Upper lobe of left lung (tissue), 6 donors: Measurements from ENCODE around the gene CPA1. TPM values are rescaled to one million over a fixed set of nuclear protein-coding genes. Genes with fewer than 3 reads are reported as not detected.

Experiments used
- ATAC-seq, 2 donors: fragments of 200-7000 bp; cut with Tn5 transposase; one replicate each; pipeline ENCODE4 v1.9.1; 2022; ENCODE audit warnings: mild to moderate bottlenecking in 2 of 2, moderate library complexity in 2 of 2; ENCODE audit not compliant: low FRiP score in 2 of 2
- DNase-seq, 2 donors: peaks; one replicate each; pipeline ENCODE4 v3.0.0-alpha.2; 2019 to 2020
- H3K27ac ChIP-seq, 4 donors: fragments of 200-600 bp; sonication (generic); one replicate each; pipeline ENCODE4 v1.5.1; 2016 to 2019
- H3K27me3 ChIP-seq, 4 donors: fragments of 200-600 bp; sonication (generic); one replicate each; pipeline ENCODE4 v1.5.1; 2017 to 2019
- H3K36me3 ChIP-seq, 4 donors: fragments of 200-600 bp; sonication (generic); one replicate each; pipeline ENCODE4 v1.5.1; 2016 to 2019
- H3K4me1 ChIP-seq, 4 donors: fragments of 200-600 bp; sonication (generic); one replicate each; pipeline ENCODE4 v1.5.1; 2018 to 2019
- H3K4me3 ChIP-seq, 4 donors: fragments of 200-600 bp; sonication (generic); one replicate each; pipeline ENCODE4 v1.5.1; 2017 to 2019; ENCODE audit warnings: mild to moderate bottlenecking in 2 of 4, moderate library complexity in 1 of 4
- H3K9me3 ChIP-seq, 4 donors: fragments of 200-600 bp; sonication (generic); one replicate each; pipeline ENCODE4 v1.5.1; 2018 to 2019
- EP300 ChIP-seq, 4 donors: sonication (generic); formaldehyde crosslinking; IDR thresholded peaks; one replicate each; pipeline ENCODE4 v1.5.1; 2017; ENCODE audit warnings: antibody characterized with exemption in 4 of 4, control low read depth in 2 of 4
- POLR2A ChIP-seq, 4 donors: fragments of 450-650 bp; IDR thresholded peaks; one replicate each; pipeline ENCODE4 v1.5.1; 2016 to 2017; ENCODE audit warnings: antibody characterized with exemption in 4 of 4, mild to moderate bottlenecking in 2 of 4
- POLR2AphosphoS5 ChIP-seq, 2 donors: sonication (generic); formaldehyde crosslinking; IDR thresholded peaks; one replicate each; pipeline ENCODE4 v1.5.1; 2017; ENCODE audit warnings: antibody characterized with exemption in 2 of 2
- WGBS, 2 donors: methylation state at CpG; one replicate each; pipeline ENCODE4 v1.1.5; 2017 to 2018; 5-methylcytosine and 5-hydroxymethylcytosine counted together
- total RNA-seq, 6 donors: library from RNA; depleted of rRNA in 4 of 6; stranded (reverse); fragments of >200 nt in 4 of 6; gene quantifications; one replicate each; pipeline versions ENCODE4 v1.1.0 to v1.2.1, GENCODE V29; 2016 to 2021
- TF ChIP-seq, protein P1 (sequence below), 6 experiments: fragments of 450-650 bp in 4 of 6; fragments of 200-600 bp in 2 of 6; sonication (generic) in 2 of 6; IDR thresholded peaks; one replicate each; pipeline ENCODE4 v1.5.1; 2016 to 2019; ENCODE audit warnings: antibody characterized with exemption in 6 of 6
- donor health status: DM: no; HTN: no; CAD: no; lungs with moderate emphysema.
- donor health status: DM: no; HTN: yes; CAD: no; lungs with severe emphysema.

CPA1 gene
- total RNA-seq, 6 donors from 2014 or later = 12.6 to 21.8 TPM; not detected in 4

DNA sequence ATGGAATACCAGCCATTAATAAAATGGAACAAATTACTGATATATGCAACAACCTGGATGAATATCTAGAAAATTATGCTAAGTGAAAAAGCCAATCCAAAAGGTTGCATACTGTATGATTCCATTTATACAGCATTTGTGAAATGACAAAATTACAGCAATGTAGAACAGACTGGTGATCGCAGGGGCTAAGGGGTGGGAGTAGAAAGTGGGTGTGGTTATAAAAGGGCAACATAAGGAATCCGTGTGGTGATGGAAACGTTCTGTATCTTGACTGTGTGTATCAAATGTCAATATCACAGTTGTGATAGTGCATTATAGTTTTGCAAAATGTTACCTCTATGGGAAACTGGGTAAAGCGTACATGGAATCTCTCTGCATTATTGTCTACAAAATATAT is 45.5 kb downstream of the CPA1 start:
- DNase-seq = no peak
- H3K4me1 ChIP-seq = peaks cover 0 to 7% (median 5%) of the 10 kb centered on the region in 4 donors
- ATAC-seq = no peak
- no peaks in the 10 kb centered on the region for H3K36me3 ChIP-seq
- H3K27ac ChIP-seq = no peak overlapping the region
- no peak overlapping the region for H3K4me3 ChIP-seq
- TF ChIP-seq, protein P1, sequence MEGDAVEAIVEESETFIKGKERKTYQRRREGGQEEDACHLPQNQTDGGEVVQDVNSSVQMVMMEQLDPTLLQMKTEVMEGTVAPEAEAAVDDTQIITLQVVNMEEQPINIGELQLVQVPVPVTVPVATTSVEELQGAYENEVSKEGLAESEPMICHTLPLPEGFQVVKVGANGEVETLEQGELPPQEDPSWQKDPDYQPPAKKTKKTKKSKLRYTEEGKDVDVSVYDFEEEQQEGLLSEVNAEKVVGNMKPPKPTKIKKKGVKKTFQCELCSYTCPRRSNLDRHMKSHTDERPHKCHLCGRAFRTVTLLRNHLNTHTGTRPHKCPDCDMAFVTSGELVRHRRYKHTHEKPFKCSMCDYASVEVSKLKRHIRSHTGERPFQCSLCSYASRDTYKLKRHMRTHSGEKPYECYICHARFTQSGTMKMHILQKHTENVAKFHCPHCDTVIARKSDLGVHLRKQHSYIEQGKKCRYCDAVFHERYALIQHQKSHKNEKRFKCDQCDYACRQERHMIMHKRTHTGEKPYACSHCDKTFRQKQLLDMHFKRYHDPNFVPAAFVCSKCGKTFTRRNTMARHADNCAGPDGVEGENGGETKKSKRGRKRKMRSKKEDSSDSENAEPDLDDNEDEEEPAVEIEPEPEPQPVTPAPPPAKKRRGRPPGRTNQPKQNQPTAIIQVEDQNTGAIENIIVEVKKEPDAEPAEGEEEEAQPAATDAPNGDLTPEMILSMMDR (IDR thresholded peaks at IDR 0.05) = no peak
- no peak for TF ChIP-seq POLR2A (IDR thresholded peaks at IDR 0.05)
- TF ChIP-seq EP300 (IDR thresholded peaks at IDR 0.05) = no peak
- TF ChIP-seq POLR2AphosphoS5 (IDR thresholded peaks at IDR 0.05) = no peak
- no peaks in the 10 kb centered on the region for H3K27me3 ChIP-seq
- H3K9me3 ChIP-seq = no peaks in the 10 kb centered on the region
- 79 to 82% methylated on average over 4 of the region's 4 CpGs for WGBS, 2 donors

DNA sequence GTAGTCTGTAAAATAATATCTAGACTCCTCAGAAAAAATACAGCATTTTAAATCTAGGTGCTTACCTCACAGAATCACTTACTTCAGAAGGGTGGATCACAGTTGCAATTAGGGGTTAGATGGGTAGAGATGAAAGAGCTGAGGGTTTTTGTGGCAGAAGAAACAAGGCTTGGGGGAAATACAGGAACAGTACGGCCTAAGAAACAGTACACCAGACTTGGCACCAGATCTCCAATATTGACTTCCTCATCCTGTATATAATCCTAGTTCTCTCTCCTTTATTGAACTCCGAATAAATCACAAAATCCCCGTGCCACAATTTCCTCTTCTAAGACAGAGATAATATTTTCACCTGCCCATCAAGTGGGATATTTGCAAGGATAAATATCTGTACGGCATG is 46.3 kb downstream of the CPA1 start:
- 50 to 53% methylated on average over 4 of the region's 4 CpGs for WGBS, 2 donors

DNA sequence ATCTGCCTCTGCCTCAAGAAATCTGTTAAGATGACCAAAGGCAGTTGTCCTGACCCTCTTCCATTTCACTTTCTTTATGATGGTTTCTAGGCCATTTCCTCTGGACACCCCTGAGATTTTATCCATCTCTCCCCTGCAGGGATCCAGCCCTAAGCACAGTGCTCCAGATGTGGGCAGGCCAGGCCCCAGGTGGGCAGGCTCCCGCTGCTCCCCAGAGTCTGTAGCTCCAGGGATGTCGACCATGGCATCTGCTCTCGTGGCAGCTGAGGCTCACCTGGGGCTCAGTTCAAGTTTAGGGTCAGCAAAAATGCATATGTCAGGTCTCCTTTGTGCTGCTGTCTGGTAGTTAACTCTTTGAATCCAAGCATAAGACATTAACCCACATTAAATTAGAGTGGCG is 48.7 kb downstream of the CPA1 start:
- ATAC-seq = no peak
- peak in 1 of 2 donors; percentile 33 for DNase-seq
- no peak overlapping the region for H3K4me3 ChIP-seq
- no peaks in the 10 kb centered on the region for H3K27me3 ChIP-seq
- no peak for TF ChIP-seq EP300 (IDR thresholded peaks at IDR 0.05)
- TF ChIP-seq, protein P1 (IDR thresholded peaks at IDR 0.05) = no peak
- H3K9me3 ChIP-seq = no peaks in the 10 kb centered on the region
- peaks cover 8 to 29% (median 15%) of the 10 kb centered on the region in 4 donors for H3K4me1 ChIP-seq
- WGBS, 2 donors = 100% methylated on average over 2 to 4 of the region's 4 CpGs
- H3K36me3 ChIP-seq = no peaks in the 10 kb centered on the region
- no peak overlapping the region for H3K27ac ChIP-seq

More for the DNA sequence above, 46.3 kb downstream of the CPA1 start:
- TF ChIP-seq, protein P1 (IDR thresholded peaks at IDR 0.05) = no peak
- no peak for TF ChIP-seq POLR2A (IDR thresholded peaks at IDR 0.05)
- no peak for TF ChIP-seq POLR2AphosphoS5 (IDR thresholded peaks at IDR 0.05)
- no peak for TF ChIP-seq EP300 (IDR thresholded peaks at IDR 0.05)
- H3K4me1 ChIP-seq = peaks cover under 1 to 13% (median 5%) of the 10 kb centered on the region in 4 donors
- no peak for ATAC-seq
- H3K27me3 ChIP-seq = no peaks in the 10 kb centered on the region
- no peak overlapping the region for H3K27ac ChIP-seq
- H3K9me3 ChIP-seq = no peaks in the 10 kb centered on the region
- DNase-seq = no peak
- no peaks in the 10 kb centered on the region for H3K36me3 ChIP-seq
- H3K4me3 ChIP-seq = no peak overlapping the region

DNA sequence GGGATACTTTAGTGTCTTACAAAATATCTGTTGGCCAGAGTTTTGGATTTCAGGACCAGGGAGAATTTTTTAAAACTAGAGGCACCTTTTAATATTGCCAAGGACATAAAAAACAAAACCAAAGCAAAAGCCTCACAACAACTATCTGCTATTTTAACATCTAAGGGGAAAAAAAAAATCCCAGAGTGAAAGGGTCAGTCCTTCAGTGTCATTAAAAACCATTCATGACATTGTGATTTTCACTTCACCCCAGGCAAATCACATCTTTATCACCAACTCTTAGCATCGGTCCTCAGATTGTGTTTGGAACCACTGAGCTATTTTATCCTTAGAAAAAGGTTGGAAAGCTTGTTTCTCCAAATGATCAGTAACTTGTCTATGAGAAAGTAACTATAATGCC is 49.8 kb downstream of the CPA1 start:
- DNase-seq = no peak
- H3K36me3 ChIP-seq = no peaks in the 10 kb centered on the region
- no peak for ATAC-seq
- H3K4me1 ChIP-seq = peaks cover 8 to 29% (median 15%) of the 10 kb centered on the region in 4 donors
- peak overlapping the region in 1 of 4 donors; percentile 7 for H3K27ac ChIP-seq
- no peaks in the 10 kb centered on the region for H3K27me3 ChIP-seq
- H3K9me3 ChIP-seq = no peaks in the 10 kb centered on the region
- H3K4me3 ChIP-seq = no peak overlapping the region
- TF ChIP-seq, protein P1 (IDR thresholded peaks at IDR 0.05) = no peak
- no peak for TF ChIP-seq POLR2A (IDR thresholded peaks at IDR 0.05)
- TF ChIP-seq POLR2AphosphoS5 (IDR thresholded peaks at IDR 0.05) = no peak
- no peak for TF ChIP-seq EP300 (IDR thresholded peaks at IDR 0.05)
- WGBS, 2 donors = 68 to 71% methylated on average over 1 of the region's 1 CpG
